HepG2 (cell line): ENCODE measurements around the gene CHD2. TPM values are rescaled to one million over a fixed set of nuclear protein-coding genes. Genes with fewer than 3 reads are reported as not detected.

Experiments used
- ATAC-seq: fragments of 200-7000 bp; cut with Tn5 transposase; 3 replicates; pipeline ENCODE4 v1.9.1; 2020; ENCODE audit warnings: mild to moderate bottlenecking, moderate library complexity
- BruUV-seq: library from RNA; stranded (reverse); fragments of 400-500 nt; replicated peaks from 2 replicates; lab custom pipeline; 2021; lab: Mats Ljungman, UMichigan
- CTCF ChIA-PET: fragments of 300-600 bp; formaldehyde crosslinking; extraction: SDS; loops from one replicate; lab custom pipeline; 2021; ENCODE audit warnings: low total read pairs, inconsistent platforms, low intra/inter-chr PET ratio; lab: Yijun Ruan, JAX
- POLR2A ChIA-PET: fragments of 350-600 bp; sonication (Branson Sonifier 250); formaldehyde crosslinking; loops from one replicate; lab custom pipeline; 2020; ENCODE audit warnings: antibody characterized with exemption, inconsistent platforms; lab: Yijun Ruan, JAX
- DNase-seq: peaks from one replicate; pipeline ENCODE4 v3.0.0-alpha.2; 2015; ENCODE audit warnings: low spot score
- FAIRE-seq: peaks from 3 replicates; lab custom pipeline; 2011; peaks lifted over from hg19 to GRCh38; lab: Jason Lieb, UNC
- H2AFZ ChIP-seq: one replicate; pipeline ENCODE4 v1.6.1; 2011; ENCODE audit warnings: low read length, inconsistent platforms
- H3K27ac ChIP-seq: fragments of 300-600 bp; 3 replicates; pipeline ENCODE4 v1.8.0; 2011; ENCODE audit warnings: mixed run types, mild to moderate bottlenecking, mixed read lengths, low read length, inconsistent platforms; ENCODE audit not compliant: insufficient read depth; ENCODE audit errors: extremely low read length
- H3K27me3 ChIP-seq, 2 experiments: fragments of 200-600 bp in 1 of 2; 2 replicates in 1 of 2; 3 replicates in 1 of 2; pipeline versions ENCODE4 v1.6.0 to v1.8.0; 2011; ENCODE audit warnings: low read length in 2 of 2, mild to moderate bottlenecking in 2 of 2, moderate library complexity in 2 of 2, inconsistent platforms in 1 of 2; ENCODE audit not compliant: insufficient read depth in 2 of 2, control insufficient read depth in 1 of 2
- H3K36me3 ChIP-seq, 2 experiments: fragments of 200-600 bp in 1 of 2; replicated peaks in 1 of 2; 2 replicates in 1 of 2; 3 replicates in 1 of 2; pipeline versions ENCODE4 v1.5.1 to v1.8.0; 2011; ENCODE audit warnings: low read length in 2 of 2, inconsistent platforms in 1 of 2; ENCODE audit not compliant: insufficient read depth in 2 of 2, control insufficient read depth in 1 of 2
- H3K4me1 ChIP-seq: 2 replicates; pipeline ENCODE4 v1.5.1; 2012; ENCODE audit warnings: low read length, inconsistent platforms; ENCODE audit not compliant: insufficient read depth
- H3K4me2 ChIP-seq: 2 replicates; pipeline ENCODE4 v1.6.0; 2011; ENCODE audit warnings: low read depth, low read length, inconsistent platforms
- H3K4me3 ChIP-seq, 3 experiments: fragments of 200-600 bp in 1 of 3; sonication (generic), shearing (Covaris generic) in 1 of 3; replicated peaks in 1 of 3; 2 replicates each; pipeline ENCODE4 v1.5.1; 2011 to 2016; ENCODE audit warnings: low read length in 3 of 3, inconsistent platforms in 2 of 3, low read depth in 2 of 3, mild to moderate bottlenecking in 2 of 3, control low read depth in 1 of 3, mixed read lengths in 1 of 3; ENCODE audit not compliant: insufficient read depth in 1 of 3
- H3K79me2 ChIP-seq: one replicate; pipeline ENCODE4 v1.6.1; 2011; ENCODE audit warnings: low read length, inconsistent platforms; ENCODE audit not compliant: insufficient read depth
- H3K9ac ChIP-seq: 2 replicates; pipeline ENCODE4 v1.6.0; 2011; ENCODE audit warnings: mild to moderate bottlenecking, low read depth, low read length, inconsistent platforms; ENCODE audit not compliant: insufficient read depth
- H3K9me3 ChIP-seq: 2 replicates; pipeline ENCODE4 v1.5.1; 2012; ENCODE audit warnings: mild to moderate bottlenecking, low read length
- H4K20me1 ChIP-seq: 2 replicates; pipeline ENCODE4 v1.6.0; 2011; ENCODE audit warnings: inconsistent platforms, mild to moderate bottlenecking, low read length, moderate library complexity; ENCODE audit not compliant: insufficient read depth
- CBX2 ChIP-seq, 2 experiments: fragments of 200-600 bp in 1 of 2; sonication (generic); formaldehyde crosslinking in 1 of 2; IDR thresholded peaks; 2 replicates each; pipeline versions ENCODE4 v1.7.0 to v1.8.1; 2018 to 2022; ENCODE audit warnings: low read depth in 2 of 2, low read length in 1 of 2, mild to moderate bottlenecking in 1 of 2, missing genetic modification reagents in 1 of 2
- HNRNPLL ChIP-seq: fragments of 200-400 bp; formaldehyde crosslinking; IDR thresholded peaks from 2 replicates; pipeline ENCODE4 v1.6.1; 2017; ENCODE audit warnings: mild to moderate bottlenecking, low read depth, low read length; ENCODE audit not compliant: poor library complexity, severe bottlenecking
- KAT2B ChIP-seq: fragments of 150-350 bp; IDR thresholded peaks from 2 replicates; pipeline ENCODE4 v1.6.1; 2014; ENCODE audit warnings: low read depth, low read length, borderline replicate concordance
- KDM5A ChIP-seq: fragments of 200-600 bp; sonication (generic); IDR thresholded peaks from 2 replicates; pipeline ENCODE4 v1.7.0; 2018; ENCODE audit warnings: antibody characterized with exemption, mild to moderate bottlenecking, low read length, borderline replicate concordance
- KDM6A ChIP-seq: IDR thresholded peaks from 2 replicates; pipeline ENCODE4 v1.6.1; 2016; ENCODE audit warnings: low read depth
- MXI1 ChIP-seq: IDR thresholded peaks from 3 replicates; pipeline ENCODE4 v1.6.1; 2012; ENCODE audit warnings: low read depth, low read length, inconsistent platforms, borderline replicate concordance
- NCOA2 ChIP-seq: sonication (generic); formaldehyde crosslinking; IDR thresholded peaks from 2 replicates; pipeline ENCODE4 v1.8.0; 2022; ENCODE audit warnings: inconsistent platforms
- NFIC ChIP-seq: IDR thresholded peaks from 2 replicates; pipeline ENCODE4 v1.6.1; 2012; ENCODE audit warnings: mild to moderate bottlenecking, low read length, inconsistent platforms
- PITX1 ChIP-seq: sonication (generic); formaldehyde crosslinking; IDR thresholded peaks from 2 replicates; pipeline ENCODE4 v1.5.1; 2020; ENCODE audit warnings: mild to moderate bottlenecking, missing genetic modification reagents
- TBX2 ChIP-seq: sonication (generic); formaldehyde crosslinking; IDR thresholded peaks from 2 replicates; pipeline ENCODE4 v1.5.0; 2020; ENCODE audit warnings: missing genetic modification reagents, mild to moderate bottlenecking, borderline replicate concordance
- ZNF550 ChIP-seq: sonication (generic); formaldehyde crosslinking; IDR thresholded peaks from 2 replicates; pipeline ENCODE4 v1.4.0; 2020; ENCODE audit warnings: mild to moderate bottlenecking, missing genetic modification reagents, borderline replicate concordance
- ZNF672 ChIP-seq: sonication (generic); formaldehyde crosslinking; IDR thresholded peaks from 2 replicates; pipeline ENCODE4 v1.8.1; 2022; ENCODE audit warnings: missing genetic modification reagents
- WGBS: methylation state at CpG from one replicate; pipeline ENCODE4 v1.1.6; 2017; ENCODE audit warnings: low lambda C conversion rate; 5-methylcytosine and 5-hydroxymethylcytosine counted together
- in situ Hi-C: cut with HindIII; loops from 2 replicates; pipeline ENCODE4 v1.10.0; 2017; ENCODE audit warnings: low pct_unique_long_range_greater_than_20kb; ENCODE audit not compliant: extremely low pct_ligation_motif_present
- intact Hi-C: fragments of 100-400 bp; cut with micrococcal nuclease; formaldehyde crosslinking; loops from one replicate; pipeline ENCODE4 v1.10.0; 2022; ENCODE audit not compliant: unreplicated experiment
- polyA plus RNA-seq, 8 experiments: library from polyadenylated mRNA; depleted of rRNA in 3 of 8; stranded (reverse) in 7 of 8; unstranded in 1 of 8; fragments of >200 nt; fragmentation: Illumina TruSeq in 4 of 8; extraction: Trizol in 4 of 8; gene quantifications; 2 replicates each; pipeline versions ENCODE4 v1.2.1 to v1.2.3, GENCODE V29; 2011 to 2016; ENCODE audit warnings: low read depth in 4 of 8, missing spikeins in 1 of 8, mixed read lengths in 1 of 8; ENCODE audit not compliant: insufficient read depth in 1 of 8
- total RNA-seq, 5 experiments: library from RNA; depleted of rRNA; stranded (reverse); fragments of >200 nt; fragmentation: Illumina TruSeq; extraction: Trizol; gene quantifications; 2 replicates each; pipeline ENCODE4 v1.2.3, GENCODE V29; 2016; ENCODE audit warnings: low read depth in 1 of 5
- TF ChIP-seq, protein P1 (sequence below): sonication (generic); formaldehyde crosslinking; IDR thresholded peaks from 2 replicates; pipeline ENCODE4 v1.8.0; 2022; ENCODE audit warnings: mild to moderate bottlenecking, missing genetic modification reagents, moderate library complexity
- TF ChIP-seq, protein P2 (sequence below): sonication (generic); formaldehyde crosslinking; IDR thresholded peaks from 2 replicates; pipeline ENCODE4 v1.8.0; 2022; ENCODE audit warnings: mild to moderate bottlenecking, missing genetic modification reagents, moderate library complexity
- TF ChIP-seq, protein P3 (sequence below), 2 experiments: fragments of 450-650 bp in 1 of 2; sonication (generic) in 1 of 2; formaldehyde crosslinking; IDR thresholded peaks; 2 replicates each; pipeline versions ENCODE4 v1.5.0 to v1.8.0; 2020 to 2022; ENCODE audit warnings: mild to moderate bottlenecking in 1 of 2, missing genetic modification reagents in 1 of 2
- TF ChIP-seq, protein P4 (sequence below): sonication (generic); formaldehyde crosslinking; IDR thresholded peaks from 2 replicates; pipeline ENCODE4 v1.4.0; 2020; ENCODE audit warnings: missing genetic modification reagents, borderline replicate concordance

The CHD2 gene
- total and polyA plus RNA-seq, 2 of the 13 experiments (the other 11 are each of a cell fraction or from before 2014, with no cell fraction given), result 54.0 to 54.1 TPM

DNA sequence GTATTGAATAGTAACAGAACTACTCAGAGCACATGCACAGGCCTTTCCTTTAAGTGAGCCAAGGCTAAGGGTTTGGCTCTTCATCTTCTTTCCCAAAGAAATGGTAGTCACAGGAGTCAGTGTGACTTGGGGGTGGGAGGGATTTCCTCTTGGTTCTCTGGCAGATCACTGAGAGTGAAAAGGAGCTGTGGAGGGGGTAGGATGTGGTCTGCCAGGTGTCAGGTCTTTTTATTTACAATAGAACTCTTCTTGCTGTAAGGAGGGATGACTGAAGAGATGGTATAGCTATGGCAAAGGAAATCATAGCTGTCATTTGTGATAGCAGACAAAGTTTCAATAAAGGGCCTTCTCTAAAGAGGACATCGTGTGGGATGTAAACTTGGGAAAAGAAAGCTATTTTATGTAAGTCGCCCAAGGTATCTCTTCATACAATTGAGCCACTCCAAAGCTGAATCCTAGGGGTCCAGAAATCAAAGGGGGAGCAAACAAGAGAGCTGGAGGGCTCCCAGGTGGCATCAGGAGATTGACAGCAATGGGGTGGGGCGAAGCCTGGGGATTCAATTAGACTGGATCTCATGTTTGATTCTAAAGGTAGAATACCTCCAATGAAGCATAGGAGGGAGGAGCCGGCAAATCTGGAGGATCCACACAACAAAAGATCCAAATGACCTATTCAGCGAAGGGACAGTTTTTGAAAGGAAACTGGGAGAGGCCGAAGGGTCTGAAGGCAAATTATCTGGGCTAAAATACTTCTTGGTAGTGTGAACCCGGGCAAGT, 20.0 kb upstream of the CHD2 start:
- Histone ChIP-seq H3K9ac (no peak overlapping the region), H3K4me1 (peaks cover 56% of the 10 kb centered on the region), H3K27me3 (peaks cover 0 to 4% of the 10 kb centered on the region in 2 experiments; a peak in 1 of 5 replicates), H2AFZ (peak overlapping the region; percentile 71), H3K36me3 (no peaks in the 10 kb centered on the region), H4K20me1 (peaks cover 14% of the 10 kb centered on the region), H3K4me2 (no peak overlapping the region), H3K4me3 (no peak overlapping the region), H3K9me3 (no peaks in the 10 kb centered on the region), H3K27ac (no peak overlapping the region), H3K79me2 (peaks cover 29% of the 10 kb centered on the region)
- 94% methylated on average over 7 of the region's 7 CpGs for WGBS
- DNase-seq (no peak), FAIRE-seq (no peak), ATAC-seq (no peak)
- ChIA-PET POLR2A (interaction anchor here (2.9 to 6.6 kb wide), 5 partner anchors 22 to 70 kb away, joined by 9 to 211 read pairs (median 132); partner anchors contain the start of gene CHD2), CTCF (no interaction called here)
- intact Hi-C loops (no loop called here), in situ Hi-C loops (loop anchor here (5.0 kb wide), 1 partner anchor 68 kb away; no protein-coding TSS in a partner anchor)
- BruUV-seq, result no TSS peak
- TF ChIP-seq KDM5A (no peak), MXI1 (no peak), CBX2 (IDR thresholded peaks at IDR 0.05; ENCODE audit: low read depth, low read length) (no peak), CBX2 (CRISPR knock-in tag; IDR thresholded peaks at IDR 0.05; ENCODE audit: low read depth) (no peak), TBX2 (CRISPR knock-in tag) (no peak), ZNF550 (no peak), KAT2B (no peak), ZNF672 (CRISPR knock-in tag) (no peak), PITX1 (CRISPR knock-in tag) (no peak), NCOA2 (CRISPR knock-in tag) (no peak), HNRNPLL (no peak), NFIC (no peak), KDM6A (CRISPR knock-in tag) (no peak)
- TF ChIP-seq, protein P1, sequence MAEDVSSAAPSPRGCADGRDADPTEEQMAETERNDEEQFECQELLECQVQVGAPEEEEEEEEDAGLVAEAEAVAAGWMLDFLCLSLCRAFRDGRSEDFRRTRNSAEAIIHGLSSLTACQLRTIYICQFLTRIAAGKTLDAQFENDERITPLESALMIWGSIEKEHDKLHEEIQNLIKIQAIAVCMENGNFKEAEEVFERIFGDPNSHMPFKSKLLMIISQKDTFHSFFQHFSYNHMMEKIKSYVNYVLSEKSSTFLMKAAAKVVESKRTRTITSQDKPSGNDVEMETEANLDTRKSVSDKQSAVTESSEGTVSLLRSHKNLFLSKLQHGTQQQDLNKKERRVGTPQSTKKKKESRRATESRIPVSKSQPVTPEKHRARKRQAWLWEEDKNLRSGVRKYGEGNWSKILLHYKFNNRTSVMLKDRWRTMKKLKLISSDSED (CRISPR knock-in tag), result no peak
- TF ChIP-seq, protein P2, sequence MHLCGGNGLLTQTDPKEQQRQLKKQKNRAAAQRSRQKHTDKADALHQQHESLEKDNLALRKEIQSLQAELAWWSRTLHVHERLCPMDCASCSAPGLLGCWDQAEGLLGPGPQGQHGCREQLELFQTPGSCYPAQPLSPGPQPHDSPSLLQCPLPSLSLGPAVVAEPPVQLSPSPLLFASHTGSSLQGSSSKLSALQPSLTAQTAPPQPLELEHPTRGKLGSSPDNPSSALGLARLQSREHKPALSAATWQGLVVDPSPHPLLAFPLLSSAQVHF, result no peak
- TF ChIP-seq, protein P3, sequence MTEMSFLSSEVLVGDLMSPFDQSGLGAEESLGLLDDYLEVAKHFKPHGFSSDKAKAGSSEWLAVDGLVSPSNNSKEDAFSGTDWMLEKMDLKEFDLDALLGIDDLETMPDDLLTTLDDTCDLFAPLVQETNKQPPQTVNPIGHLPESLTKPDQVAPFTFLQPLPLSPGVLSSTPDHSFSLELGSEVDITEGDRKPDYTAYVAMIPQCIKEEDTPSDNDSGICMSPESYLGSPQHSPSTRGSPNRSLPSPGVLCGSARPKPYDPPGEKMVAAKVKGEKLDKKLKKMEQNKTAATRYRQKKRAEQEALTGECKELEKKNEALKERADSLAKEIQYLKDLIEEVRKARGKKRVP (CRISPR knock-in tag; IDR thresholded peaks at IDR 0.05), result no peak
- TF ChIP-seq, protein P4, sequence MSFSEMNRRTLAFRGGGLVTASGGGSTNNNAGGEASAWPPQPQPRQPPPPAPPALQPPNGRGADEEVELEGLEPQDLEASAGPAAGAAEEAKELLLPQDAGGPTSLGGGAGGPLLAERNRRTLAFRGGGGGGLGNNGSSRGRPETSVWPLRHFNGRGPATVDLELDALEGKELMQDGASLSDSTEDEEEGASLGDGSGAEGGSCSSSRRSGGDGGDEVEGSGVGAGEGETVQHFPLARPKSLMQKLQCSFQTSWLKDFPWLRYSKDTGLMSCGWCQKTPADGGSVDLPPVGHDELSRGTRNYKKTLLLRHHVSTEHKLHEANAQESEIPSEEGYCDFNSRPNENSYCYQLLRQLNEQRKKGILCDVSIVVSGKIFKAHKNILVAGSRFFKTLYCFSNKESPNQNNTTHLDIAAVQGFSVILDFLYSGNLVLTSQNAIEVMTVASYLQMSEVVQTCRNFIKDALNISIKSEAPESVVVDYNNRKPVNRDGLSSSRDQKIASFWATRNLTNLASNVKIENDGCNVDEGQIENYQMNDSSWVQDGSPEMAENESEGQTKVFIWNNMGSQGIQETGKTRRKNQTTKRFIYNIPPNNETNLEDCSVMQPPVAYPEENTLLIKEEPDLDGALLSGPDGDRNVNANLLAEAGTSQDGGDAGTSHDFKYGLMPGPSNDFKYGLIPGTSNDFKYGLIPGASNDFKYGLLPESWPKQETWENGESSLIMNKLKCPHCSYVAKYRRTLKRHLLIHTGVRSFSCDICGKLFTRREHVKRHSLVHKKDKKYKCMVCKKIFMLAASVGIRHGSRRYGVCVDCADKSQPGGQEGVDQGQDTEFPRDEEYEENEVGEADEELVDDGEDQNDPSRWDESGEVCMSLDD, result no peak
